K562 (cell line): ENCODE measurements around the gene ADAM22. TPM values are rescaled to one million over a fixed set of nuclear protein-coding genes. Genes with fewer than 3 reads are reported as not detected.

Experiments
- ARID2 ChIP-seq: fragments of 450-650 bp; IDR thresholded peaks from 2 replicates; pipeline ENCODE4 v1.6.1; 2017; ENCODE audit warnings: antibody characterized with exemption, mild to moderate bottlenecking
- ATF2 ChIP-seq: sonication (generic); formaldehyde crosslinking; IDR thresholded peaks from 2 replicates; pipeline ENCODE4 v1.8.1; 2022; ENCODE audit warnings: missing genetic modification reagents
- CC2D1A ChIP-seq: fragments of 450-650 bp; IDR thresholded peaks from 2 replicates; pipeline ENCODE4 v1.6.1; 2017; ENCODE audit warnings: mild to moderate bottlenecking
- CUX1 ChIP-seq: fragments of 200-800 bp; sonication (Bioruptor generic); IDR thresholded peaks from 2 replicates; pipeline ENCODE4 v1.6.1; 2016; ENCODE audit warnings: missing genetic modification characterization, missing compliant biosample characterization
- CXXC5 ChIP-seq: fragments of 250-450 bp; sonication (Bioruptor Pico); IDR thresholded peaks from 2 replicates; pipeline ENCODE4 v1.8.0; 2022; ENCODE audit warnings: inconsistent platforms, mild to moderate bottlenecking, moderate library complexity
- HMG20B ChIP-seq: fragments of 250-450 bp; sonication (Bioruptor Pico); IDR thresholded peaks from 2 replicates; pipeline ENCODE4 v1.5.0; 2021; ENCODE audit warnings: mild to moderate bottlenecking
- ILF3 ChIP-seq: fragments of 450-650 bp; IDR thresholded peaks from 2 replicates; pipeline ENCODE4 v1.6.1; 2018; ENCODE audit warnings: antibody characterized with exemption, mild to moderate bottlenecking, moderate library complexity, borderline replicate concordance
- IRF9 ChIP-seq: fragments of 450-650 bp; IDR thresholded peaks from 2 replicates; pipeline ENCODE4 v1.6.1; 2016; ENCODE audit warnings: missing biosample characterization, missing genetic modification characterization
- JUN ChIP-seq, 2 experiments: sonication (generic) in 1 of 2; formaldehyde crosslinking in 1 of 2; IDR thresholded peaks; 2 replicates each; pipeline versions ENCODE4 v1.6.1 to v1.8.0; 2012 to 2022; ENCODE audit warnings: borderline replicate concordance in 2 of 2, mild to moderate bottlenecking in 2 of 2, improper control_type of control experiment in 1 of 2, low read depth in 1 of 2, low read length in 1 of 2, missing genetic modification reagents in 1 of 2
- KDM2B ChIP-seq: fragments of 250-450 bp; sonication (Bioruptor Pico); IDR thresholded peaks from 2 replicates; pipeline ENCODE4 v1.8.0; 2021; ENCODE audit warnings: mild to moderate bottlenecking, moderate library complexity
- MAFF ChIP-seq: IDR thresholded peaks from 2 replicates; pipeline ENCODE4 v1.6.1; 2012; ENCODE audit warnings: low read length, improper control_type of control experiment
- NFE2L1 ChIP-seq: fragments of 450-650 bp; IDR thresholded peaks from 2 replicates; pipeline ENCODE4 v1.6.1; 2016; ENCODE audit warnings: missing genetic modification characterization, low read depth, mild to moderate bottlenecking, missing compliant biosample characterization, moderate library complexity, borderline replicate concordance
- NR2C1 ChIP-seq, 2 experiments: fragments of 450-650 bp; IDR thresholded peaks; 2 replicates each; pipeline ENCODE4 v1.6.1; 2017; ENCODE audit warnings: mild to moderate bottlenecking in 2 of 2, antibody characterized with exemption in 1 of 2, inconsistent platforms in 1 of 2, missing compliant biosample characterization in 1 of 2, missing genetic modification characterization in 1 of 2
- PHTF2 ChIP-seq: fragments of 250-450 bp; sonication (Bioruptor Pico); IDR thresholded peaks from 2 replicates; pipeline ENCODE4 v1.5.0; 2021; ENCODE audit warnings: mild to moderate bottlenecking
- PPARD ChIP-seq: fragments of 250-450 bp; sonication (Bioruptor Pico); IDR thresholded peaks from 2 replicates; pipeline ENCODE4 v1.8.0; 2022; ENCODE audit warnings: inconsistent platforms, mild to moderate bottlenecking, moderate library complexity
- PTRF ChIP-seq: fragments of 450-650 bp; IDR thresholded peaks from 2 replicates; pipeline ENCODE4 v1.6.1; 2016; ENCODE audit warnings: mild to moderate bottlenecking, missing genetic modification characterization, missing compliant biosample characterization
- SMARCA5 ChIP-seq: fragments of 450-650 bp; IDR thresholded peaks from 2 replicates; pipeline ENCODE4 v1.6.1; 2016
- STAT5A ChIP-seq: IDR thresholded peaks from 2 replicates; pipeline ENCODE4 v1.6.1; 2012; ENCODE audit warnings: low read length, inconsistent platforms, borderline replicate concordance
- ZNF253 ChIP-seq: fragments of 250-450 bp; sonication (Bioruptor Pico); conservative IDR thresholded peaks from 2 replicates; pipeline ENCODE4 v1.6.1; 2021; ENCODE audit warnings: mild to moderate bottlenecking
- ZNF696 ChIP-seq: fragments of 250-450 bp; sonication (Bioruptor Pico); conservative IDR thresholded peaks from 2 replicates; pipeline ENCODE4 v1.4.0; 2020; ENCODE audit warnings: mild to moderate bottlenecking, moderate library complexity
- polyA plus RNA-seq, 8 experiments: library from polyadenylated mRNA; depleted of rRNA in 4 of 8; stranded (reverse) in 5 of 8; unstranded in 3 of 8; fragments of >200 nt; fragmentation: Nextera tagmentation in 2 of 8; fragmentation: Illumina TruSeq in 1 of 8; extraction: Ambion mirVana in 2 of 8; extraction: Trizol in 1 of 8; gene quantifications; 2 replicates each; pipeline versions ENCODE4 v1.2.1 to v1.2.3, GENCODE V29; 2011 to 2014; ENCODE audit warnings: inconsistent platforms in 1 of 8, missing spikeins in 1 of 8
- total RNA-seq, 7 experiments: library from RNA; depleted of rRNA in 6 of 7; stranded (reverse); fragments of >200 nt in 6 of 7; fragmentation: Illumina TruSeq in 2 of 7; extraction: Trizol in 2 of 7; gene quantifications; 2 replicates each; pipeline versions ENCODE4 v1.2.1 to v1.2.3, GENCODE V29; 2011 to 2021; ENCODE audit warnings: low replicate concordance in 1 of 7

ADAM22 gene
- total and polyA plus RNA-seq, 9 of the 15 experiments (the other 6 are each of a cell fraction or from before 2014, with no cell fraction given): 0.01 to 0.58 (median 0.18) TPM

- TF ChIP-seq PPARD (CRISPR knock-in tag) (no peak), PTRF (tag) (no peak), ARID2 (no peak), CC2D1A (no peak), ILF3 (no peak), IRF9 (tag) (no peak), CXXC5 (no peak), MAFF (no peak), HMG20B (CRISPR knock-in tag) (no peak), PHTF2 (CRISPR knock-in tag) (no peak), NFE2L1 (no peak), JUN (IDR thresholded peaks at IDR 0.05; ENCODE audit: borderline replicate concordance, low read depth, low read length) (no peak), JUN (CRISPR knock-in tag; IDR thresholded peaks at IDR 0.05; ENCODE audit: borderline replicate concordance) (no peak), SMARCA5 (no peak), STAT5A (no peak; the same call in 1 of the 2 replicates), ZNF696 (no peak), NR2C1 (IDR thresholded peaks at IDR 0.05) (no peak), NR2C1 (tag; IDR thresholded peaks at IDR 0.05) (no peak), ATF2 (CRISPR knock-in tag) (no peak), KDM2B (CRISPR knock-in tag) (no peak), ZNF253 (CRISPR knock-in tag) (no peak), CUX1 (CRISPR knock-in tag) (no peak)
Measured at GRCh38 chr7:88205179-88205578, 271.1 kb downstream of the ADAM22 start (continued).
